Measurements from ENCODE around the gene OBP2B.
"Not testable (repeated sequence)": the region's sequence is repeated elsewhere in the genome, so short reads cannot be mapped to it uniquely, and the experiment has no call there.

Gene OBP2B

DNA sequence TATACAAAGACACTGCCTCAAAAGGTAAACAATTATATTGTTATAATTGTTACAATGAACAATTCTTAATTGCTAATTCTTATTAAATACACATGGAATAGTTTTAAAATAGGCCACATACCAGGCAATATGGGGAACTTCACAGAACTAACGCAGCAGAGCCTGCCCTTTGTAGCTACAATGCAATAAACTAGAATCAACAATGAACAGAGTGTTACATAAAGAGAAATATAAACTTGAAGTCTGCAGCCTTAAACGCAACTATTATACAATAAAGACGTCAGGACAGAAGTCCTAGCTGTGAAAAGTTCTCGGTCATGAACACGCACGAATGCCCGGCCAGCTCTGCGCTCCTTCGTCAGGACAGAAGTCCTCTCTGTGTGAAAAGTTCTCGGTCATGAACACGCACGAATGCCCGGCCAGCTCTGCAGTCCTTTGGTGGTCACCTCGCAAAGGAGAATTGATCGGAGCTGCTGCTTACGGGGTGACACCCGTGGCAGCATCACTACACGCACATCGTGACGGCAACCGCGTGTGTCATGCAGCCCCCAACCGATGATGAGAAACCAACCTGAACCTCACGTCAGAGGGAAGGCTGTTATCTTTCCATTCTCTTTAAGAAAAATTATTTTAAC, 23.0 kb upstream of the OBP2B start:
- H3K9me3 ChIP-seq (ENCODE audit: control insufficient read depth, low read length); H3K4me3 ChIP-seq (ENCODE audit: insufficient read depth, low read depth, low read length, poor library complexity, severe bottlenecking); H3K4me1 ChIP-seq (ENCODE audit: control insufficient read depth, insufficient read depth, low read length, poor library complexity, severe bottlenecking); DNase-seq; H3K27me3 ChIP-seq (replicated peaks; ENCODE audit: control insufficient read depth, insufficient read depth, low read length, poor library complexity, severe bottlenecking); H3K36me3 ChIP-seq (ENCODE audit: control insufficient read depth, insufficient read depth, low read length); H3K27ac ChIP-seq (ENCODE audit: insufficient read depth, low read length, poor library complexity, severe bottlenecking): not testable (repeated sequence)

DNA sequence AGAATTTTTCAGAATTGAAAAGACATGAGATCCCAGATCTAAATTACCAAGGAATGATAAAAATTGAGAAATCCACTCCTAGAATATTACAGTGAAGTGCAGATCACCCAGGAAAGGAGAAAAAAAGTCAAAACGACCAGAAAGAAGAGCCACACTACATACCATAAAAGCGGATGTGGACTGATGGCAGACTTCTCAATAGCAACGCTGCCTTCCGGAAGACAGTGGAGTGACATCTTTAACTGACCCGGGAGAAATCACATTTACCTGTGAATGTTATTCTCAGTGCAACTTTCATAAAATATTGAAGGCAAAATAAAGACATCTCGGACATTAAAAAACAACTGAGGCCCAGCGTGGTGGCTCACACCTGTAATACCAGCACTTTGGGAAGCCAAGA, 21.5 kb upstream of the OBP2B start:
- H3K4me3 ChIP-seq (ENCODE audit: insufficient read depth, low read depth, low read length, poor library complexity, severe bottlenecking); H3K27ac ChIP-seq (ENCODE audit: insufficient read depth, low read length, poor library complexity, severe bottlenecking); H3K9me3 ChIP-seq (ENCODE audit: control insufficient read depth, low read length); H3K4me1 ChIP-seq (ENCODE audit: control insufficient read depth, insufficient read depth, low read length, poor library complexity, severe bottlenecking); DNase-seq; H3K27me3 ChIP-seq (replicated peaks; ENCODE audit: control insufficient read depth, insufficient read depth, low read length, poor library complexity, severe bottlenecking); H3K36me3 ChIP-seq (ENCODE audit: control insufficient read depth, insufficient read depth, low read length): not testable (repeated sequence)

DNA sequence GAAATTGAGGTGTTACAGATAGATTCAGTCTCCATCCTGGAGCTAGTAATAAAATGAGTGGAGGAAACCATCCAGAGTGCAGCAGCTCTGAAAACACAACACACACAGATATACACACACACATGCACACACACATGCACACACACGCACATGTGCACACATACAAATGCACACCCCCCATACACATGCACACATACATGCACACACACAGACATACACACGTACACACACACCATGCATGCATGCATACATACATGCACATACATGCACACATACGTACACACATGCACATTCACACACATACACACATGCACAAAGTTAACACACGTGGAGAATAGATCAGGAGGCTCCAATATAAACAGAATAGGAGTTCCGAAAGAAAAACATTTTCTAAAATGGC, 21.0 kb upstream of the OBP2B start:
- DNase-seq: no peak
- H3K9me3 ChIP-seq (ENCODE audit: control insufficient read depth, low read length): no peaks in the 10 kb centered on the region
- no peaks in the 10 kb centered on the region for H3K4me1 ChIP-seq (ENCODE audit: control insufficient read depth, insufficient read depth, low read length, poor library complexity, severe bottlenecking)
- H3K27ac ChIP-seq (ENCODE audit: insufficient read depth, low read length, poor library complexity, severe bottlenecking): no peak overlapping the region
- H3K27me3 ChIP-seq (replicated peaks; ENCODE audit: control insufficient read depth, insufficient read depth, low read length, poor library complexity, severe bottlenecking): no peaks in the 10 kb centered on the region
- no peaks in the 10 kb centered on the region for H3K36me3 ChIP-seq (ENCODE audit: control insufficient read depth, insufficient read depth, low read length)
- no peak overlapping the region for H3K4me3 ChIP-seq (ENCODE audit: insufficient read depth, low read depth, low read length, poor library complexity, severe bottlenecking)

DNA sequence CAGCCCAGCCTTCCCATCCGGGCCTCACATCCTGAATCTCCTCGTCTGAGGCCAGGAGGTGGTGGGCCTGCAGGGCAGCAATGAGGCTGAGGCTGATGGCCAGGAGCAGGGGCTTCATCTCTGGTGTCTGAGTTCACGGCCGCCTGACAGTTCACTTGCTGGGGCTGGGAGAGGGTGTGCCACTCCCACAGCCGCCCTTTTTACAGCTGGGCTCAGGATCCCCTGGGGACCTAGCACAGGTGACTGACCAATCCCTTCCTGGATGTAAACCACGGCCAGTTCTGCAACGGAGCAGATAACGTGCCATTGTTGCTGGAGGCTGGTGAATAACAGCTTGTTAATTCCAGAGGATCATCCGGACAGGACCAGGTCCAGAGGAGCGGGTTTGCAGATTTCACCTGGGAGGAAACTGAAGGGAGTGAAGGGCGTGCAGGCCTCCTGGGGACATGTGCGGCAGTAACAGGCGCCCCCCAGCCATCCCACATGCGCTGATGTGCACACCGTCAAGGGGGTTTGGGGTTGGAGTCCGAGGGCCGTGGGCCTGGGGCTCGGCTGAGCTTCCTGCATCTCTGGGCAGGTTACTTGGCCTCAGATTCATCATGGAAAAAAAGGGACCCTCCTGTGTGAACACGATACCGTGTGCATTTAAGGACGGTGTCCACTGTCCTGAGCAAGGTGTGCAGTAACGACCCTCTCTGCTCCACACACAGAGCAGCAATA, 19.6 kb upstream of the OBP2B start:
- not testable (repeated sequence) for H3K27ac ChIP-seq (ENCODE audit: insufficient read depth, low read length, poor library complexity, severe bottlenecking); DNase-seq; H3K36me3 ChIP-seq (ENCODE audit: control insufficient read depth, insufficient read depth, low read length); H3K4me1 ChIP-seq (ENCODE audit: control insufficient read depth, insufficient read depth, low read length, poor library complexity, severe bottlenecking); H3K27me3 ChIP-seq (replicated peaks; ENCODE audit: control insufficient read depth, insufficient read depth, low read length, poor library complexity, severe bottlenecking); H3K9me3 ChIP-seq (ENCODE audit: control insufficient read depth, low read length); H3K4me3 ChIP-seq (ENCODE audit: insufficient read depth, low read depth, low read length, poor library complexity, severe bottlenecking)

DNA sequence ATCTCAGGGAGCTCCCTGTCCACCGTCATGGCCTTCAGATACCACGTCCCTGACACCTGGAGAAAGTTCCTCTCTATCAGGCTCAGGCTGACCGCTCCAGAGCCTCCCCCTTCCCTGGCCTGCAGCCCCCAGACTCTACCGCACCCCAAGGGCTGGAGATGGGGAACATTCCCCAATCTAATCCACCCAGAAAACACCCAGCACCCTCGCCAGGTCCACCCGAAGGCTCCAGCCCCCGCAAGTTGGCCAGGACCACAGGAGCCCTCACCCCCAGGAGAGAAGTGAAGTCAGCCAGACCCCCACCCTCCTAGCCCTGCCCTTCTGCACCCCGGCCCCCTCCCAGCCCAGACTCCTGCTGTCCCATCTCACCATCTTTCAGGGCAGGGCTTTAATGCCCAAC, 18.9 kb upstream of the OBP2B start:
- not testable (repeated sequence) for H3K4me3 ChIP-seq (ENCODE audit: insufficient read depth, low read depth, low read length, poor library complexity, severe bottlenecking); H3K9me3 ChIP-seq (ENCODE audit: control insufficient read depth, low read length); H3K36me3 ChIP-seq (ENCODE audit: control insufficient read depth, insufficient read depth, low read length); H3K27ac ChIP-seq (ENCODE audit: insufficient read depth, low read length, poor library complexity, severe bottlenecking); H3K4me1 ChIP-seq (ENCODE audit: control insufficient read depth, insufficient read depth, low read length, poor library complexity, severe bottlenecking); DNase-seq; H3K27me3 ChIP-seq (replicated peaks; ENCODE audit: control insufficient read depth, insufficient read depth, low read length, poor library complexity, severe bottlenecking)

DNA sequence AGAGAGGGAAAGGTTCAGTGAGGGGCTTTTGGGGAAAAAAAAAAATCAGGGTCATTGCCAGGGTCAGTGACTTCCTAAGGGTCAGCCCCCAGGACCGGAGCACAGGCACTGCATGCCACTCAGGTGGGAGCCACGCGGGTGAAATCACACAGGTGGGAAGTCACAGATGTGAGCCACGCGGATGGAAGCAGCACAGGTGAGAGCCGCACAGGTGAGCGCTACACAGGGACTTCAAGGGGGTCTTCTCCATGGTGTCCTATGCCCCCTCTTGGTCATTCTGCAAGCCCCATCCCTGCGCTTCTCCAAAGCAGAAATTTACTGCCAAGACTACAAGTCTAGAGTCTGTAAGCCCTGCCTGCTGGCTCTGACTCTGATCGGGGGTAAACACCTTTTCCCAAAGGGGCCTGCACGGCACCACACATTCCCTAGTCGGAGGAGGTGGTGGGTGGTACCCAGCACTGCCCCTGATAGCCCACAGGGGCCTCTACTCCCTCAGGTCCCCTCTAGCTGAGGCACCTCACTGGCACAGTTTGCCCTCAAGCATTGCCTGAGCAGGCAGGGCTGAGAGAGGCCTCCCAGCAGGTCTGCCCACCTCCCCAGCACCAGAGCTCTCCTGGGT, 18.3 kb upstream of the OBP2B start:
- Histone ChIP-seq H3K27me3 (replicated peaks; ENCODE audit: control insufficient read depth, insufficient read depth, low read length, poor library complexity, severe bottlenecking) (no peaks in the 10 kb centered on the region), H3K27ac (ENCODE audit: insufficient read depth, low read length, poor library complexity, severe bottlenecking) (no peak overlapping the region), H3K4me1 (ENCODE audit: control insufficient read depth, insufficient read depth, low read length, poor library complexity, severe bottlenecking) (no peaks in the 10 kb centered on the region), H3K36me3 (ENCODE audit: control insufficient read depth, insufficient read depth, low read length) (no peaks in the 10 kb centered on the region), H3K4me3 (ENCODE audit: insufficient read depth, low read depth, low read length, poor library complexity, severe bottlenecking) (no peak overlapping the region), H3K9me3 (ENCODE audit: control insufficient read depth, low read length) (no peaks in the 10 kb centered on the region)
- no peak for DNase-seq

DNA sequence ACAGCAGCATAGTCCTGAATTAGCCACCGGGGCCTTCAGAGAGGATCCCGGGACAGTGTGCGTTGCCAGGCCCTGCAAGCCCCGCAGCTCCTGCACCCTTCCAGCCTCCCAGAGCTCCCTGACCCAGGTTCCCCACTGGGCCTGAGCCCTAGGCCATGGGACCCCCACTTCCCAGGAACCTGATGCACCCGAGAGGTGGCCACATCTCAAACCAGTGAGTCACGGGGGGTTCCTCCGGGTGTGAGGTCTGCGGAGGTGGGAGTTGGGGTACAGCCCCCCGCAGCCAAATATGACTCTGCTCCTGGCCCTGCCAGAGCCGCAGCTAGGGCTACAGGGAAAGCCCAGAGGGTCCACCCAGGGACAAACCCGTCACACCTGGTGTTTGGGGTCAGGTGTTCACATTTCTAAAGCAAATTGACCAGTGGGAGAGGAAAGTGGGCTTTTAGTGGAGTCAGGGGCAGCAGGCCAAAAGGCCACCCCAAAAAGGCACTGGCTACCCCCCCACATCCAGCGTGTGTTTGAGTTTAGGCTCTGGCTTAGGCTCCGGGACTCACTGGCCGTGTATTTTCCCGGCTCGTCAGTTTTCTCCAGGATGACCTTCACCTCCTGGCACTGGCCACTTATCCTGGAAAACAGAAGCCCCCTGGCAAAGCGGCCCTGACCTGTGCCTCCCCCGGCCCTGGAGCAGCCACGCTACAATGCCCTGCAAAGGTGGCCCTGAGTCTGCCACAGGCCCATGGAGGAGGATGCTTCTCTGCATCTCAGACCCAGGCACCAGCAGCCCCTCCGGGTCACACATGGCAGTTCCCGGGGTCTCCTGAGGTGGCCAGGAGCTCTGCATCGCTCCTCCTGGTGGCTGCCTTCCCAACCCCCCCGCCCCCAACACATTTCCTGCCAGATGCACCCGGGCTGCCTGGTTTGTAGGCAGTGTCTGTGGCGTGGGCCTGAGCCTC, 17.4 kb upstream of the OBP2B start:
- Histone ChIP-seq H3K36me3 (ENCODE audit: control insufficient read depth, insufficient read depth, low read length) (no peaks in the 10 kb centered on the region), H3K27ac (ENCODE audit: insufficient read depth, low read length, poor library complexity, severe bottlenecking) (no peak overlapping the region), H3K9me3 (ENCODE audit: control insufficient read depth, low read length) (no peaks in the 10 kb centered on the region), H3K4me3 (ENCODE audit: insufficient read depth, low read depth, low read length, poor library complexity, severe bottlenecking) (no peak overlapping the region), H3K4me1 (ENCODE audit: control insufficient read depth, insufficient read depth, low read length, poor library complexity, severe bottlenecking) (no peaks in the 10 kb centered on the region), H3K27me3 (replicated peaks; ENCODE audit: control insufficient read depth, insufficient read depth, low read length, poor library complexity, severe bottlenecking) (no peaks in the 10 kb centered on the region)
- no peak for DNase-seq

DNA sequence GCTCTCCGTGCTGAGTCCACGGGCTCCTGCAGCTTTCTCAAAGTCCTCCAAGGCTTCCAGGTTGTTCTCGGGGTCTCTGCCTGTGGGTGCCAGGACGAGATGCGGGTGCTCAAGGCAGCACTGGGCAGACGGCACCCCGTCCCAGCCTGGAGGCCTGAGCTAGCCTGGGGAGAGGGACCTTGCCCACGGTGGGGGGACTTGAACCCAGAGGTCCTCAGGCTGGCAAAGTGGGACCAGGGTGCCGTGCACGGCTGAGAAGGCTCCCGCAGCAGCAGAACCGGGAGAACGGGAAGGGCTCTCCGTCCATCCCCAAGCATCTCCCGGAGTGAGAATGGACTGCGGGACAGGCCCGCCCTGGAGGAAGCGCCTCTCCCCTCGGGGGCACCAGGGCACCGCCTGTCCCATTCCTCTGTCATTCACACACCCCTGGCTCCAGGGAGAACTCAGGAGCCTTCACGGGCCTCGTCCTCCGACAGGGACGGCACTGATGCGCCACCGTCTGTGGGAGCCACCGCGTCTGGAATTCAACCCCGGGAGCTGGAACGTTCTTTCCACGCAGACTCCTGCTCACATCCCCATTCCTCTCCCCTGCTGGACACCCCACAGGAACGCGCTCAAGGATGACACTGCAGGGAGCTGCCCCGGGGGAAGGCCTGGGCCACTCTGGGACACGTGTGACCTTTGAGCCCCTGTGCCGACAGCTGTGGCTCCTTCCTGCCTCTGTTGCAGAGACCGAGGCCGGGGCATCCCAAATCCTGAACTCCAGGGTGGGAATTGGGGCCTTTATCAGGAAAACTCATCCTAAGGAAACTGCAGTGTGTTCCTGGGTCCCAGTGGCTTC, 16.3 kb upstream of the OBP2B start:
- no peak for DNase-seq
- no peak overlapping the region for H3K27ac ChIP-seq (ENCODE audit: insufficient read depth, low read length, poor library complexity, severe bottlenecking)
- no peaks in the 10 kb centered on the region for H3K9me3 ChIP-seq (ENCODE audit: control insufficient read depth, low read length)
- H3K27me3 ChIP-seq (replicated peaks; ENCODE audit: control insufficient read depth, insufficient read depth, low read length, poor library complexity, severe bottlenecking): no peaks in the 10 kb centered on the region
- no peaks in the 10 kb centered on the region for H3K36me3 ChIP-seq (ENCODE audit: control insufficient read depth, insufficient read depth, low read length)
- no peaks in the 10 kb centered on the region for H3K4me1 ChIP-seq (ENCODE audit: control insufficient read depth, insufficient read depth, low read length, poor library complexity, severe bottlenecking)
- H3K4me3 ChIP-seq (ENCODE audit: insufficient read depth, low read depth, low read length, poor library complexity, severe bottlenecking): no peak overlapping the region

DNA sequence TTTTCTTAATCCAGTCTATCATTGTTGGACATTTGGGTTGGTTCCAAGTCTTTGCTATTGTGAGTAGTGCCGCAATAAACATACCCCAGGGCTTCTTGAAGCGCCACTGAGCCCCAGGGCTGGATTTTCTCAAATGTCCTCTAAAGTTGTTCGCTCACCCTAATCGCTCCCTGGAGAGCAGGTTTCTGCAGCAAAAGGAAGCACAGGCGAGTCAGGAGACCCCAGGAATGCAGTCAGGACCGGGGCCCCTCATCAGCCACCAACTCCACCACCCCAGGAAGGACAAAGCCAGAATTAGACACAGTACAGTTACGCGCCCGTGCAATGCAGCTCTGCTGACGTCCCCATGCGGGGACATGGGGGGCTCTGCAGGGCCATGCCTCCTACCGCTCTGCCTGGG, 15.7 kb upstream of the OBP2B start:
- Histone ChIP-seq H3K27me3 (replicated peaks; ENCODE audit: control insufficient read depth, insufficient read depth, low read length, poor library complexity, severe bottlenecking) (no peaks in the 10 kb centered on the region), H3K9me3 (ENCODE audit: control insufficient read depth, low read length) (no peaks in the 10 kb centered on the region), H3K27ac (ENCODE audit: insufficient read depth, low read length, poor library complexity, severe bottlenecking) (no peak overlapping the region), H3K4me1 (ENCODE audit: control insufficient read depth, insufficient read depth, low read length, poor library complexity, severe bottlenecking) (no peaks in the 10 kb centered on the region), H3K36me3 (ENCODE audit: control insufficient read depth, insufficient read depth, low read length) (no peaks in the 10 kb centered on the region), H3K4me3 (ENCODE audit: insufficient read depth, low read depth, low read length, poor library complexity, severe bottlenecking) (no peak overlapping the region)
- DNase-seq: no peak
